GM10248 (cell line): ENCODE measurements around the gene TMOD3.
A peak's percentile ranks its signal among the peaks of the same experiment; 100 is the strongest.

ENCODE experiments used
- CTCF ChIA-PET: fragments of 300-600 bp; sonication (Branson Sonifier 250); formaldehyde crosslinking; extraction: SDS; loops from one replicate; lab custom pipeline; 2021; ENCODE audit warnings: antibody characterized with exemption; lab: Yijun Ruan, JAX
- POLR2A ChIA-PET: fragments of 350-650 bp; sonication (Branson Sonifier 250); formaldehyde crosslinking; extraction: SDS; loops from one replicate; lab custom pipeline; 2020; ENCODE audit warnings: antibody characterized with exemption; lab: Yijun Ruan, JAX
- DNase-seq: peaks from one replicate; pipeline ENCODE4 v3.0.0; 2012; ENCODE audit errors: extremely low spot score
- CTCF ChIP-seq: IDR thresholded peaks from 2 replicates; pipeline ENCODE4 v1.5.1; 2012; ENCODE audit warnings: mild to moderate bottlenecking, low read depth; ENCODE audit errors: extremely low read depth, missing control alignments, control extremely low read depth

Gene TMOD3

GRCh38 chr15:51888593-51889195, 59.2 kb downstream of the TMOD3 start:
- ChIA-PET POLR2A (no interaction called here), CTCF (interaction anchor here (0.8 to 3.8 kb wide), 27 partner anchors 9 to 339 kb away, joined by 3 to 51 read pairs (median 5); partner anchors contain the start of gene LEO1)
- TF ChIP-seq CTCF, result peak; percentile 70
- DNase-seq, result peak; percentile 37

GRCh38 chr15:51889486-51889885, 60.0 kb downstream of the TMOD3 start:
- POLR2A ChIA-PET, result no interaction called here
- no peak for TF ChIP-seq CTCF
- CTCF ChIA-PET, result interaction anchor here (0.6 to 3.8 kb wide), 20 partner anchors 10 to 1474 kb away, joined by 3 to 51 read pairs (median 8); no protein-coding TSS in a partner anchor

GRCh38 chr15:51904421-51904820, 75.0 kb downstream of the TMOD3 start:
- no peak for TF ChIP-seq CTCF
- ChIA-PET POLR2A (no interaction called here), CTCF (interaction anchor here (0.9 to 4.1 kb wide), 7 partner anchors 10 to 304 kb away, joined by 3 to 26 read pairs (median 4); no protein-coding TSS in a partner anchor)
- DNase-seq, result no peak

More at GRCh38 chr15:51889486-51889885, 60.0 kb downstream of the TMOD3 start:
- DNase-seq, result no peak

- POLR2A ChIA-PET, result no interaction called here
- CTCF ChIA-PET, result interaction anchor here (0.9 to 4.1 kb wide), 8 partner anchors 9 to 371 kb away, joined by 3 to 26 read pairs (median 4); no protein-coding TSS in a partner anchor
Measured at GRCh38 chr15:51904931-51905330, 75.5 kb downstream of the TMOD3 start.

GRCh38 chr15:51907136-51907862, 77.8 kb downstream of the TMOD3 start:
- POLR2A ChIA-PET, result no interaction called here
- DNase-seq, result no peak
- TF ChIP-seq CTCF, result no peak
- CTCF ChIA-PET, result interaction anchor here (0.9 to 4.1 kb wide), 5 partner anchors 9 to 19 kb away, joined by 3 to 26 read pairs (median 8); no protein-coding TSS in a partner anchor

More at GRCh38 chr15:51904931-51905330, 75.5 kb downstream of the TMOD3 start:
- DNase-seq, result no peak
- TF ChIP-seq CTCF, result no peak

- TF ChIP-seq CTCF, result no peak
- CTCF ChIA-PET, result interaction anchor here (0.9 to 3.6 kb wide), 3 partner anchors 10 to 14 kb away, joined by 3 to 17 read pairs (median 4); no protein-coding TSS in a partner anchor
- no peak for DNase-seq
- POLR2A ChIA-PET, result no interaction called here
Measured at GRCh38 chr15:51908316-51908715, 78.9 kb downstream of the TMOD3 start.
